ENCODE data around the gene SMARCA2.

DNA sequence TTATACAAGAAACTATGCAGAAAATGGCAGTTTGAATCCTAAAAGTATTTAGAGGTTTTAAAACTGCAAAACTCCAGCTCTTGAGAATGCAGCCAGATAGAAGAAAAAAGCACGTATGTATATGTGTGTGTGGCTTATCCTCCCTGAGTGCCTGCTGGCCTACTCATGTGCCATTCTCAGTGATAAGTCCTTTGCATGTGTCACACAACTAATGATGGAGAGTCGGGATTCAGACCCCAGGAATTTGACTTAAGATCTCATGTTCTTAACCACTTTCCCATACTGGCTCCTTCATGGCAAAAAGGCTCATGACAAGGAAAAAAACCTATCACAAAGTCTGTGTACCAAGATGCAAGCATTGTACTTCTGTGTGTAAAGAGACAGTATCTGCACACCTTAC, 26.6 kb downstream of the SMARCA2 start:
- TF ChIP-seq, protein P1, sequence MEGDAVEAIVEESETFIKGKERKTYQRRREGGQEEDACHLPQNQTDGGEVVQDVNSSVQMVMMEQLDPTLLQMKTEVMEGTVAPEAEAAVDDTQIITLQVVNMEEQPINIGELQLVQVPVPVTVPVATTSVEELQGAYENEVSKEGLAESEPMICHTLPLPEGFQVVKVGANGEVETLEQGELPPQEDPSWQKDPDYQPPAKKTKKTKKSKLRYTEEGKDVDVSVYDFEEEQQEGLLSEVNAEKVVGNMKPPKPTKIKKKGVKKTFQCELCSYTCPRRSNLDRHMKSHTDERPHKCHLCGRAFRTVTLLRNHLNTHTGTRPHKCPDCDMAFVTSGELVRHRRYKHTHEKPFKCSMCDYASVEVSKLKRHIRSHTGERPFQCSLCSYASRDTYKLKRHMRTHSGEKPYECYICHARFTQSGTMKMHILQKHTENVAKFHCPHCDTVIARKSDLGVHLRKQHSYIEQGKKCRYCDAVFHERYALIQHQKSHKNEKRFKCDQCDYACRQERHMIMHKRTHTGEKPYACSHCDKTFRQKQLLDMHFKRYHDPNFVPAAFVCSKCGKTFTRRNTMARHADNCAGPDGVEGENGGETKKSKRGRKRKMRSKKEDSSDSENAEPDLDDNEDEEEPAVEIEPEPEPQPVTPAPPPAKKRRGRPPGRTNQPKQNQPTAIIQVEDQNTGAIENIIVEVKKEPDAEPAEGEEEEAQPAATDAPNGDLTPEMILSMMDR (IDR thresholded peaks at IDR 0.05; ENCODE audit: low read length), result no peak
- no peak for TF ChIP-seq EZH2 (optimal IDR thresholded peaks at IDR 0.05; ENCODE audit: low read depth, low read length)

All from MM.1S (cell line).